K562 (cell line): ENCODE measurements around the gene MARCHF9. TPM values are rescaled to one million over a fixed set of nuclear protein-coding genes. Genes with fewer than 3 reads are reported as not detected.

Experiments used
- ARID2 ChIP-seq: fragments of 450-650 bp; IDR thresholded peaks from 2 replicates; pipeline ENCODE4 v1.6.1; 2017; ENCODE audit warnings: antibody characterized with exemption, mild to moderate bottlenecking
- CHD2 ChIP-seq: IDR thresholded peaks from 2 replicates; pipeline ENCODE4 v1.6.1; 2011; ENCODE audit warnings: low read depth, low read length
- GTF2E2 ChIP-seq: fragments of 200-800 bp; sonication (Bioruptor generic); IDR thresholded peaks from 2 replicates; pipeline ENCODE4 v1.6.1; 2016; ENCODE audit warnings: missing genetic modification characterization, missing compliant biosample characterization
- IFI16 ChIP-seq: fragments of 250-450 bp; sonication (Bioruptor Pico); IDR thresholded peaks from 2 replicates; pipeline ENCODE4 v2.1.2; 2022; ENCODE audit warnings: mild to moderate bottlenecking, inconsistent platforms
- NFIC ChIP-seq: fragments of 450-650 bp; IDR thresholded peaks from 2 replicates; pipeline ENCODE4 v1.6.1; 2017; ENCODE audit warnings: mild to moderate bottlenecking, inconsistent platforms
- POLR2B ChIP-seq: fragments of 450-650 bp; IDR thresholded peaks from 2 replicates; pipeline ENCODE4 v1.6.1; 2018; ENCODE audit warnings: low read depth; ENCODE audit not compliant: partially characterized antibody
- PPARD ChIP-seq: fragments of 250-450 bp; sonication (Bioruptor Pico); IDR thresholded peaks from 2 replicates; pipeline ENCODE4 v1.8.0; 2022; ENCODE audit warnings: inconsistent platforms, mild to moderate bottlenecking, moderate library complexity
- SP2 ChIP-seq: IDR thresholded peaks from 2 replicates; pipeline ENCODE4 v1.6.1; 2011; ENCODE audit warnings: mild to moderate bottlenecking, low read depth, low read length, moderate library complexity; ENCODE audit not compliant: poor library complexity, severe bottlenecking; ENCODE audit errors: extremely low read depth
- SRSF3 ChIP-seq: fragments of 200-400 bp; formaldehyde crosslinking; IDR thresholded peaks from 2 replicates; pipeline ENCODE4 v1.6.1; 2016; ENCODE audit warnings: mild to moderate bottlenecking, low read length, moderate library complexity; ENCODE audit not compliant: insufficient read depth
- SRSF7 ChIP-seq: fragments of 200-400 bp; formaldehyde crosslinking; optimal IDR thresholded peaks from 2 replicates; pipeline ENCODE3; 2017; ENCODE audit warnings: mild to moderate bottlenecking, low read depth, low read length
- TAF1 ChIP-seq: IDR thresholded peaks from 2 replicates; pipeline ENCODE4 v1.6.1; 2011; ENCODE audit warnings: mild to moderate bottlenecking, low read length, moderate library complexity; ENCODE audit not compliant: insufficient read depth, control insufficient read depth, severe bottlenecking; ENCODE audit errors: extremely low read depth
- TFAM ChIP-seq: fragments of 250-450 bp; sonication (Bioruptor Pico); conservative IDR thresholded peaks from 2 replicates; pipeline ENCODE4 v1.5.0; 2021; ENCODE audit warnings: mild to moderate bottlenecking, moderate library complexity
- U2AF2 ChIP-seq: fragments of 200-400 bp; formaldehyde crosslinking; optimal IDR thresholded peaks from 2 replicates; pipeline ENCODE3; 2017; ENCODE audit warnings: low read depth, mild to moderate bottlenecking, low read length
- ZBTB17 ChIP-seq: fragments of 450-650 bp; formaldehyde crosslinking; IDR thresholded peaks from 2 replicates; pipeline ENCODE4 v1.4.0; 2020; ENCODE audit warnings: mild to moderate bottlenecking
- ZNF589 ChIP-seq: fragments of 200-800 bp; sonication (Bioruptor generic); IDR thresholded peaks from 2 replicates; pipeline ENCODE4 v1.6.1; 2016; ENCODE audit warnings: low read depth, missing genetic modification characterization, missing compliant biosample characterization
- ZNF785 ChIP-seq: fragments of 250-450 bp; sonication (Bioruptor Pico); IDR thresholded peaks from 2 replicates; pipeline ENCODE4 v1.4.0; 2020; ENCODE audit warnings: mild to moderate bottlenecking
- polyA plus RNA-seq, 8 experiments: library from polyadenylated mRNA; depleted of rRNA in 4 of 8; stranded (reverse) in 5 of 8; unstranded in 3 of 8; fragments of >200 nt; fragmentation: Nextera tagmentation in 2 of 8; fragmentation: Illumina TruSeq in 1 of 8; extraction: Ambion mirVana in 2 of 8; extraction: Trizol in 1 of 8; gene quantifications; 2 replicates each; pipeline versions ENCODE4 v1.2.1 to v1.2.3, GENCODE V29; 2011 to 2014; ENCODE audit warnings: inconsistent platforms in 1 of 8, missing spikeins in 1 of 8
- total RNA-seq, 7 experiments: library from RNA; depleted of rRNA in 6 of 7; stranded (reverse); fragments of >200 nt in 6 of 7; fragmentation: Illumina TruSeq in 2 of 7; extraction: Trizol in 2 of 7; gene quantifications; 2 replicates each; pipeline versions ENCODE4 v1.2.1 to v1.2.3, GENCODE V29; 2011 to 2021; ENCODE audit warnings: low replicate concordance in 1 of 7
- TF ChIP-seq, protein P1 (sequence below): fragments of 200-800 bp; sonication (Bioruptor generic); IDR thresholded peaks from 2 replicates; pipeline ENCODE4 v1.6.1; 2016; ENCODE audit warnings: missing genetic modification characterization, missing compliant biosample characterization
- TF ChIP-seq, protein P2 (sequence below): fragments of 450-650 bp; formaldehyde crosslinking; IDR thresholded peaks from 2 replicates; pipeline ENCODE4 v1.4.0; 2022; ENCODE audit warnings: missing genetic modification characterization
- TF ChIP-seq, protein P3 (sequence below): IDR thresholded peaks from 2 replicates; pipeline ENCODE4 v1.6.1; 2016; ENCODE audit warnings: missing genetic modification characterization, missing compliant biosample characterization

The MARCHF9 gene
- total and polyA plus RNA-seq, 9 of the 15 experiments (the other 6 are each of a cell fraction or from before 2014, with no cell fraction given) = 0.80 to 12.4 (median 6.2) TPM

DNA sequence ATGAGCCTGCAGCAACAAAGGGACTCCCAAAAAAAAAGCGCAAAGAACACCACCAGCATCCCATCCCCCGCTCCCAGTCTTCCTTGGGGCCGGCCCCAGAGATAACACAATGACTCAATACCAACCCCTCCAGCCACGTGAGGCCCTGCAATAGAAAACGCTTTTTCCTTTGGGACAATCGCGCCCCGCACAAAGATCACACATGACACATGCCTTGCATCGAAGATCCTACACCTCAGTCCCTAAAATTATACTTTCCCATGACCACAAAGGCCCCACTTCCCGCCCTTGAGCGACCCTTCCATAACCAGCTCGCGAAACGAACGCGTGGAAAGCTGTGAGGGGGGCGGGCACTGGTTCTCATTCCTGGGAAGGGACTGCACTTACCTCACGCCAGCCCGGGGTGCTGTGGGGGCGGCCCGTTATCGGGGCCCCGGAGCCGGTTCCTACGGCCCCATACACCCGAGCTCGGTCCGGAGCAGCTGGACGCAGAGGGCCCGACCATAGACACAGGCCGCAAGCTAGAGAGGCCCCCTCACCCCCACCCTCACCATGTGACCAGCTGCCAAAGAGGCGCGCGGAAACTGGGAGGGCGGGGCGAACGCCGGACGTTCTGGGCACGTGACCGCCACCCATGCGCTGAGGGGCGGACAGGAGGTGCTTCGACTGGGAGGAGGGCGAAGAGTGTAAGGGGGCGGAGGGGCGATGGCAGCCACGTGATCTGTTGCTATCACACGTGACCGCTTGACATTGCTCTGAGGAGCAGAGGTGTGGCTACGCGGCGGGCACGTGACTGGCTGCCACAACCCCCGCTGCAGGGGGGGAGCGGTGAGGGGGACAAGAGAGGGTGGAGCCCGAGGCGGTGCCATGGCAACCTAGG lies 2.9 kb upstream of the MARCHF9 start, which contains the start of gene CDK4 (continued):
- peak; percentile 29; the same call in 1 of the 2 replicates for TF ChIP-seq NFIC
- TF ChIP-seq ZNF785 (CRISPR knock-in tag) = no peak
- TF ChIP-seq, protein P1, sequence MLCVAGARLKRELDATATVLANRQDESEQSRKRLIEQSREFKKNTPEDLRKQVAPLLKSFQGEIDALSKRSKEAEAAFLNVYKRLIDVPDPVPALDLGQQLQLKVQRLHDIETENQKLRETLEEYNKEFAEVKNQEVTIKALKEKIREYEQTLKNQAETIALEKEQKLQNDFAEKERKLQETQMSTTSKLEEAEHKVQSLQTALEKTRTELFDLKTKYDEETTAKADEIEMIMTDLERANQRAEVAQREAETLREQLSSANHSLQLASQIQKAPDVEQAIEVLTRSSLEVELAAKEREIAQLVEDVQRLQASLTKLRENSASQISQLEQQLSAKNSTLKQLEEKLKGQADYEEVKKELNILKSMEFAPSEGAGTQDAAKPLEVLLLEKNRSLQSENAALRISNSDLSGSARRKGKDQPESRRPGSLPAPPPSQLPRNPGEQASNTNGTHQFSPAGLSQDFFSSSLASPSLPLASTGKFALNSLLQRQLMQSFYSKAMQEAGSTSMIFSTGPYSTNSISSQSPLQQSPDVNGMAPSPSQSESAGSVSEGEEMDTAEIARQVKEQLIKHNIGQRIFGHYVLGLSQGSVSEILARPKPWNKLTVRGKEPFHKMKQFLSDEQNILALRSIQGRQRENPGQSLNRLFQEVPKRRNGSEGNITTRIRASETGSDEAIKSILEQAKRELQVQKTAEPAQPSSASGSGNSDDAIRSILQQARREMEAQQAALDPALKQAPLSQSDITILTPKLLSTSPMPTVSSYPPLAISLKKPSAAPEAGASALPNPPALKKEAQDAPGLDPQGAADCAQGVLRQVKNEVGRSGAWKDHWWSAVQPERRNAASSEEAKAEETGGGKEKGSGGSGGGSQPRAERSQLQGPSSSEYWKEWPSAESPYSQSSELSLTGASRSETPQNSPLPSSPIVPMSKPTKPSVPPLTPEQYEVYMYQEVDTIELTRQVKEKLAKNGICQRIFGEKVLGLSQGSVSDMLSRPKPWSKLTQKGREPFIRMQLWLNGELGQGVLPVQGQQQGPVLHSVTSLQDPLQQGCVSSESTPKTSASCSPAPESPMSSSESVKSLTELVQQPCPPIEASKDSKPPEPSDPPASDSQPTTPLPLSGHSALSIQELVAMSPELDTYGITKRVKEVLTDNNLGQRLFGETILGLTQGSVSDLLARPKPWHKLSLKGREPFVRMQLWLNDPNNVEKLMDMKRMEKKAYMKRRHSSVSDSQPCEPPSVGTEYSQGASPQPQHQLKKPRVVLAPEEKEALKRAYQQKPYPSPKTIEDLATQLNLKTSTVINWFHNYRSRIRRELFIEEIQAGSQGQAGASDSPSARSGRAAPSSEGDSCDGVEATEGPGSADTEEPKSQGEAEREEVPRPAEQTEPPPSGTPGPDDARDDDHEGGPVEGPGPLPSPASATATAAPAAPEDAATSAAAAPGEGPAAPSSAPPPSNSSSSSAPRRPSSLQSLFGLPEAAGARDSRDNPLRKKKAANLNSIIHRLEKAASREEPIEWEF (CRISPR knock-in tag) = peak; percentile 8; the same call in 1 of the 2 replicates
- TF ChIP-seq ARID2 = no peak
- TF ChIP-seq TFAM (CRISPR knock-in tag) = no peak
- TF ChIP-seq SRSF3 = no peak
- peak; percentile 93 for TF ChIP-seq ZNF589 (CRISPR knock-in tag)
- peak; percentile 66 for TF ChIP-seq TAF1
- peak; percentile 52 for TF ChIP-seq SP2
- TF ChIP-seq GTF2E2 = peak; percentile 98
- peak; percentile 51; the same call in 1 of the 2 replicates for TF ChIP-seq CHD2
- TF ChIP-seq ZBTB17 (CRISPR knock-in tag) = no peak
- TF ChIP-seq, protein P2, sequence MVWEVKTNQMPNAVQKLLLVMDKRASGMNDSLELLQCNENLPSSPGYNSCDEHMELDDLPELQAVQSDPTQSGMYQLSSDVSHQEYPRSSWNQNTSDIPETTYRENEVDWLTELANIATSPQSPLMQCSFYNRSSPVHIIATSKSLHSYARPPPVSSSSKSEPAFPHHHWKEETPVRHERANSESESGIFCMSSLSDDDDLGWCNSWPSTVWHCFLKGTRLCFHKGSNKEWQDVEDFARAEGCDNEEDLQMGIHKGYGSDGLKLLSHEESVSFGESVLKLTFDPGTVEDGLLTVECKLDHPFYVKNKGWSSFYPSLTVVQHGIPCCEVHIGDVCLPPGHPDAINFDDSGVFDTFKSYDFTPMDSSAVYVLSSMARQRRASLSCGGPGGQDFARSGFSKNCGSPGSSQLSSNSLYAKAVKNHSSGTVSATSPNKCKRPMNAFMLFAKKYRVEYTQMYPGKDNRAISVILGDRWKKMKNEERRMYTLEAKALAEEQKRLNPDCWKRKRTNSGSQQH (CRISPR knock-in tag) = no peak
- TF ChIP-seq, protein P3, sequence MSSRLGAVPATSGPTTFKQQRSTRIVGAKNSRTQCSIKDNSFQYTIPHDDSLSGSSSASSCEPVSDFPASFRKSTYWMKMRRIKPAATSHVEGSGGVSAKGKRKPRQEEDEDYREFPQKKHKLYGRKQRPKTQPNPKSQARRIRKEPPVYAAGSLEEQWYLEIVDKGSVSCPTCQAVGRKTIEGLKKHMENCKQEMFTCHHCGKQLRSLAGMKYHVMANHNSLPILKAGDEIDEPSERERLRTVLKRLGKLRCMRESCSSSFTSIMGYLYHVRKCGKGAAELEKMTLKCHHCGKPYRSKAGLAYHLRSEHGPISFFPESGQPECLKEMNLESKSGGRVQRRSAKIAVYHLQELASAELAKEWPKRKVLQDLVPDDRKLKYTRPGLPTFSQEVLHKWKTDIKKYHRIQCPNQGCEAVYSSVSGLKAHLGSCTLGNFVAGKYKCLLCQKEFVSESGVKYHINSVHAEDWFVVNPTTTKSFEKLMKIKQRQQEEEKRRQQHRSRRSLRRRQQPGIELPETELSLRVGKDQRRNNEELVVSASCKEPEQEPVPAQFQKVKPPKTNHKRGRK (tag) = no peak
- TF ChIP-seq POLR2B = peak; percentile 73
- TF ChIP-seq SRSF7 = no peak
- no peak for TF ChIP-seq PPARD (CRISPR knock-in tag)
- no peak for TF ChIP-seq IFI16 (CRISPR knock-in tag)
- no peak for TF ChIP-seq U2AF2
